ENCODE results near the gene GRIN3B.

The GRIN3B gene

GRCh38 chr19:1014161-1015060 is 14.2 kb downstream of the GRIN3B start:
- Histone ChIP-seq H3K4me1 (ENCODE audit: control insufficient read depth, insufficient read depth, low read length) (peaks cover 5% of the 10 kb centered on the region), H3K27me3 (ENCODE audit: control insufficient read depth, insufficient read depth, low read length) (no peaks in the 10 kb centered on the region), H3K36me3 (ENCODE audit: control insufficient read depth, insufficient read depth, low read length) (peaks cover 45% of the 10 kb centered on the region), H3K4me3 (ENCODE audit: low read depth, low read length) (no peak overlapping the region), H3K9me3 (ENCODE audit: control insufficient read depth, insufficient read depth, low read length) (no peaks in the 10 kb centered on the region), H3K9ac (ENCODE audit: low read depth, low read length) (no peak overlapping the region)

GRCh38 chr19:1015061-1015781 is 15.0 kb downstream of the GRIN3B start:
- peaks cover 5% of the 10 kb centered on the region for H3K4me1 ChIP-seq (ENCODE audit: control insufficient read depth, insufficient read depth, low read length)
- H3K4me3 ChIP-seq (ENCODE audit: low read depth, low read length), result peak overlapping the region; percentile 13
- peak overlapping the region; percentile 70 for H3K9ac ChIP-seq (ENCODE audit: low read depth, low read length)
- H3K9me3 ChIP-seq (ENCODE audit: control insufficient read depth, insufficient read depth, low read length), result no peaks in the 10 kb centered on the region
- peaks cover 38% of the 10 kb centered on the region for H3K36me3 ChIP-seq (ENCODE audit: control insufficient read depth, insufficient read depth, low read length)
- no peaks in the 10 kb centered on the region for H3K27me3 ChIP-seq (ENCODE audit: control insufficient read depth, insufficient read depth, low read length)

GRCh38 chr19:1015782-1016646 is 15.8 kb downstream of the GRIN3B start:
- H3K36me3 ChIP-seq (ENCODE audit: control insufficient read depth, insufficient read depth, low read length), result peaks cover 35% of the 10 kb centered on the region
- H3K27me3 ChIP-seq (ENCODE audit: control insufficient read depth, insufficient read depth, low read length), result no peaks in the 10 kb centered on the region
- peaks cover 5% of the 10 kb centered on the region for H3K4me1 ChIP-seq (ENCODE audit: control insufficient read depth, insufficient read depth, low read length)
- H3K9ac ChIP-seq (ENCODE audit: low read depth, low read length), result peak overlapping the region; percentile 76
- H3K9me3 ChIP-seq (ENCODE audit: control insufficient read depth, insufficient read depth, low read length), result no peaks in the 10 kb centered on the region
- H3K4me3 ChIP-seq (ENCODE audit: low read depth, low read length), result peak overlapping the region; percentile 13

GRCh38 chr19:1016647-1017114 is 16.5 kb downstream of the GRIN3B start:
- Histone ChIP-seq H3K9me3 (ENCODE audit: control insufficient read depth, insufficient read depth, low read length) (no peaks in the 10 kb centered on the region), H3K9ac (ENCODE audit: low read depth, low read length) (peak overlapping the region; percentile 76), H3K36me3 (ENCODE audit: control insufficient read depth, insufficient read depth, low read length) (peaks cover 32% of the 10 kb centered on the region), H3K27me3 (ENCODE audit: control insufficient read depth, insufficient read depth, low read length) (no peaks in the 10 kb centered on the region), H3K4me1 (ENCODE audit: control insufficient read depth, insufficient read depth, low read length) (peaks cover 5% of the 10 kb centered on the region), H3K4me3 (ENCODE audit: low read depth, low read length) (no peak overlapping the region)

GRCh38 chr19:1017115-1017905 is 17.1 kb downstream of the GRIN3B start:
- peak overlapping the region; percentile 76 for H3K9ac ChIP-seq (ENCODE audit: low read depth, low read length)
- peaks cover 27% of the 10 kb centered on the region for H3K36me3 ChIP-seq (ENCODE audit: control insufficient read depth, insufficient read depth, low read length)
- H3K9me3 ChIP-seq (ENCODE audit: control insufficient read depth, insufficient read depth, low read length), result no peaks in the 10 kb centered on the region
- peaks cover 5% of the 10 kb centered on the region for H3K4me1 ChIP-seq (ENCODE audit: control insufficient read depth, insufficient read depth, low read length)
- H3K4me3 ChIP-seq (ENCODE audit: low read depth, low read length), result no peak overlapping the region
- no peaks in the 10 kb centered on the region for H3K27me3 ChIP-seq (ENCODE audit: control insufficient read depth, insufficient read depth, low read length)

- Histone ChIP-seq H3K27me3 (ENCODE audit: control insufficient read depth, insufficient read depth, low read length) (no peaks in the 10 kb centered on the region), H3K36me3 (ENCODE audit: control insufficient read depth, insufficient read depth, low read length) (peaks cover 23% of the 10 kb centered on the region), H3K9ac (ENCODE audit: low read depth, low read length) (peak overlapping the region; percentile 54), H3K9me3 (ENCODE audit: control insufficient read depth, insufficient read depth, low read length) (no peaks in the 10 kb centered on the region), H3K4me3 (ENCODE audit: low read depth, low read length) (no peak overlapping the region), H3K4me1 (ENCODE audit: control insufficient read depth, insufficient read depth, low read length) (peaks cover 5% of the 10 kb centered on the region)
These were observed 17.7 kb downstream of the GRIN3B start for GRCh38 chr19:1017906-1018305.

GRCh38 chr19:1018393-1018792 is 18.2 kb downstream of the GRIN3B start:
- Histone ChIP-seq H3K4me3 (ENCODE audit: low read depth, low read length) (no peak overlapping the region), H3K9ac (ENCODE audit: low read depth, low read length) (peak overlapping the region; percentile 14), H3K4me1 (ENCODE audit: control insufficient read depth, insufficient read depth, low read length) (peaks cover 5% of the 10 kb centered on the region), H3K27me3 (ENCODE audit: control insufficient read depth, insufficient read depth, low read length) (no peaks in the 10 kb centered on the region), H3K9me3 (ENCODE audit: control insufficient read depth, insufficient read depth, low read length) (no peaks in the 10 kb centered on the region), H3K36me3 (ENCODE audit: control insufficient read depth, insufficient read depth, low read length) (peaks cover 19% of the 10 kb centered on the region)

GRCh38 chr19:1018932-1019615 is 18.9 kb downstream of the GRIN3B start:
- H3K4me3 ChIP-seq (ENCODE audit: low read depth, low read length), result no peak overlapping the region
- H3K9ac ChIP-seq (ENCODE audit: low read depth, low read length), result peak overlapping the region; percentile 92
- H3K4me1 ChIP-seq (ENCODE audit: control insufficient read depth, insufficient read depth, low read length), result peaks cover 5% of the 10 kb centered on the region
- H3K9me3 ChIP-seq (ENCODE audit: control insufficient read depth, insufficient read depth, low read length), result no peaks in the 10 kb centered on the region
- no peaks in the 10 kb centered on the region for H3K27me3 ChIP-seq (ENCODE audit: control insufficient read depth, insufficient read depth, low read length)
- H3K36me3 ChIP-seq (ENCODE audit: control insufficient read depth, insufficient read depth, low read length), result peaks cover 12% of the 10 kb centered on the region

GRCh38 chr19:1019616-1019961 is 19.4 kb downstream of the GRIN3B start:
- peaks cover 8% of the 10 kb centered on the region for H3K36me3 ChIP-seq (ENCODE audit: control insufficient read depth, insufficient read depth, low read length)
- H3K9ac ChIP-seq (ENCODE audit: low read depth, low read length), result peak overlapping the region; percentile 92
- no peaks in the 10 kb centered on the region for H3K9me3 ChIP-seq (ENCODE audit: control insufficient read depth, insufficient read depth, low read length)
- H3K27me3 ChIP-seq (ENCODE audit: control insufficient read depth, insufficient read depth, low read length), result no peaks in the 10 kb centered on the region
- peaks cover 5% of the 10 kb centered on the region for H3K4me1 ChIP-seq (ENCODE audit: control insufficient read depth, insufficient read depth, low read length)
- peak overlapping the region; percentile 91 for H3K4me3 ChIP-seq (ENCODE audit: low read depth, low read length)

GRCh38 chr19:1019980-1020867 is 20.0 kb downstream of the GRIN3B start:
- H3K27me3 ChIP-seq (ENCODE audit: control insufficient read depth, insufficient read depth, low read length), result no peaks in the 10 kb centered on the region
- no peaks in the 10 kb centered on the region for H3K9me3 ChIP-seq (ENCODE audit: control insufficient read depth, insufficient read depth, low read length)
- H3K4me1 ChIP-seq (ENCODE audit: control insufficient read depth, insufficient read depth, low read length), result peaks cover 5% of the 10 kb centered on the region
- peaks cover 8% of the 10 kb centered on the region for H3K36me3 ChIP-seq (ENCODE audit: control insufficient read depth, insufficient read depth, low read length)
- H3K9ac ChIP-seq (ENCODE audit: low read depth, low read length), result peak overlapping the region; percentile 92
- peak overlapping the region; percentile 91 for H3K4me3 ChIP-seq (ENCODE audit: low read depth, low read length)

Data from iPS-15b (cell line).